ENCODE data around the gene IZUMO4. TPM values are rescaled to one million over a fixed set of nuclear protein-coding genes. Genes with fewer than 3 reads are reported as not detected.

IZUMO4 gene
- total and polyA plus RNA-seq, 11 donors: 1.7 to 6.2 (median 2.6) TPM; not detected in 1

DNA sequence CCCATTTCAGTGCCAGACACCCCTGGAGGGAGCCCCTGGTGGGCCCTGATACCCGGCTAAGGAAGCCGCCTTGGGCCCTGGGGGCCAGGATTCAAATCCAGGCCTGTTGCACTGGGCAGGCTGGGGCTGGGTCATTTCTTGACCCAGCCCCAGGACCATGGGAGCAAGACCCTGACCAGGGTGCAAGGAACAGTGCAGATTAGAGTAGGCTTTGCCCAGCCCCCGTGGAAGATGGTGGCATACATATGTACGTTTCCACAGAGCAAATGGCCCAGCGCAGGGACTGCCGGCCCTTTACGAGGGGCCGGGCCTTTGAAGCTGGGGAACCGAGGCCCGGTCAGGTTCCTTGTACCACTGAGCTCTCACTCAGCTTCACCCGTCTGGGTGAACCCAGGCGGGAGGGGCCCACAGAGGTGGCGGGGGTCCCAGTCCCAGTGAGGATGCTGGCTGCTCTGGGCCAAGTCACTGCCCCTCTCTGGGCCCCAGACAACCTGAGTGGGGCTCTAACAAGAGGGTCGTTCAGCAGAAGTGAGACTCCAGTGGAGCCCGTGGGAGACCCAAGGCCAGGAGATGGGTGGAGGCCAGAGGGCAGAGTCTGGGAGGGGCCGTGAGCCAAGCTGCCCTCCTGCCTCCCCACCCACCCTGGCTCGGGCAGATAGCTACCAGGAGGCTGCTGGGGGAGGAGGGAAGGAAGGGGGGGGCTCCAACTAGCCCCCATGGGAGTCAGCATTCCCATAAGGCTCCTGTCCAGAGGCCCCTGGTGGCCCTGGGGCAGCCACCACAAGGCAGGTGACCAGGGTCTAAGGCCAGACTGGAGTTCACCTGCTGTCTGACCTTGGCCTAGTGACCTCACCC lies 48.4 kb upstream of the IZUMO4 start:
- peaks cover 0 to 47% (median 24%) of the 10 kb centered on the region in 9 donors for H3K36me3 ChIP-seq
- no peaks in the 10 kb centered on the region for H3K27me3 ChIP-seq
- DNase-seq (no peak), ATAC-seq (no peak)
- H3K4me3 ChIP-seq: peak overlapping the region in 11 of 12 donors; percentile 71 to 99 (median 94)
- no peaks in the 10 kb centered on the region for H3K9me3 ChIP-seq
- TF ChIP-seq, protein P1, sequence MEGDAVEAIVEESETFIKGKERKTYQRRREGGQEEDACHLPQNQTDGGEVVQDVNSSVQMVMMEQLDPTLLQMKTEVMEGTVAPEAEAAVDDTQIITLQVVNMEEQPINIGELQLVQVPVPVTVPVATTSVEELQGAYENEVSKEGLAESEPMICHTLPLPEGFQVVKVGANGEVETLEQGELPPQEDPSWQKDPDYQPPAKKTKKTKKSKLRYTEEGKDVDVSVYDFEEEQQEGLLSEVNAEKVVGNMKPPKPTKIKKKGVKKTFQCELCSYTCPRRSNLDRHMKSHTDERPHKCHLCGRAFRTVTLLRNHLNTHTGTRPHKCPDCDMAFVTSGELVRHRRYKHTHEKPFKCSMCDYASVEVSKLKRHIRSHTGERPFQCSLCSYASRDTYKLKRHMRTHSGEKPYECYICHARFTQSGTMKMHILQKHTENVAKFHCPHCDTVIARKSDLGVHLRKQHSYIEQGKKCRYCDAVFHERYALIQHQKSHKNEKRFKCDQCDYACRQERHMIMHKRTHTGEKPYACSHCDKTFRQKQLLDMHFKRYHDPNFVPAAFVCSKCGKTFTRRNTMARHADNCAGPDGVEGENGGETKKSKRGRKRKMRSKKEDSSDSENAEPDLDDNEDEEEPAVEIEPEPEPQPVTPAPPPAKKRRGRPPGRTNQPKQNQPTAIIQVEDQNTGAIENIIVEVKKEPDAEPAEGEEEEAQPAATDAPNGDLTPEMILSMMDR (IDR thresholded peaks at IDR 0.05): no peak
- no peak for TF ChIP-seq POLR2A (IDR thresholded peaks at IDR 0.05)
- peak overlapping the region; percentile 83 to 99 (median 96) for H3K27ac ChIP-seq
- intact Hi-C loops (cut with DNase I): no loop called here
- H3K4me1 ChIP-seq: peaks cover 30 to 81% (median 77%) of the 10 kb centered on the region in 12 donors
- WGBS, 4 donors: 57 to 76% (median 74%) methylated on average over 10 to 17 of the region's 17 CpGs

DNA sequence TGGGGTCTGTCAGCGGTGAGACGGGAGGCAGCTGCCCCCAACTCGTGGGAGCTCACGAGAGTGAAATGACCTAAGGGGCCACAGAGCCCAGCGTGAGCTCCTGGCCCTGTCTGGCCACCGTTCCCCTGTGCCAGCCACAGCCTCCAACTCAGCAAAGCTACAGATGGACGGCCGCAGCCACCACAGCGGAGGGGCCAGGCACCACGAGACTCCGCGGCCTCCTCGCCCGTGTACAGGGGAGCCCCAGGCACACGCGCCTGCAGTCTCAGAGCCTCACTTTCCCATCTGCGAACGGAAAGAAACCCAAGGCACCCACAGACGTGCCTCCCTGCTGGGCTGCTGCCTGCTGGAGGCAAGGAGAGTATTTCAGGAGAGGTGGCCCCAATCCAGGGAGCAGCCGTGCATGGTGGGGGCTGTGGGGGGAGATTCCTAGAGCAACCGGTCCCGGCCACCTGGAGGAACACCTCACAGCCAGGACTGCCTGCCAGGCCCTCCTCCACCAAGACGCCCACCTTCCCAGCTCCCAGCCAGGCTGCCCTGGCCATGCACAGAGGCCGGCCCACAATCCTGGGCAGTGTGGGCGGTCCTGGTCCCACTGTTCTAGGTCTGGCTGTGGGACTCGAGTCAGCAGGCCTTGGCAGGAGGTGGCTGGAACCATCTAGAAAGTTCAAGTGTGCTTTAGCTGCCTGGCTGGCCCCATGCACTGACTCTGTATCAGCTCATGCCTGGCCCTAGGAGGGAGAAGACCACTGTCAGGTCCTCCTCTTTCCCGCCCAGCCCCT lies 47.6 kb upstream of the IZUMO4 start:
- peaks cover 32 to 81% (median 71%) of the 10 kb centered on the region in 12 donors for H3K4me1 ChIP-seq
- no peaks in the 10 kb centered on the region for H3K9me3 ChIP-seq
- H3K27ac ChIP-seq: peak overlapping the region; percentile 83 to 99 (median 96)
- intact Hi-C loops (cut with DNase I): no loop called here
- DNase-seq: peak in 1 of 5 donors; percentile 63
- H3K27me3 ChIP-seq: no peaks in the 10 kb centered on the region
- ATAC-seq: peak; percentile 10 to 32 (median 14)
- no peak for TF ChIP-seq POLR2A (IDR thresholded peaks at IDR 0.05)
- TF ChIP-seq, protein P1 (IDR thresholded peaks at IDR 0.05): no peak
- 29 to 58% (median 42%) methylated on average over 12 to 27 of the region's 27 CpGs for WGBS, 4 donors
- H3K36me3 ChIP-seq: peaks cover 0 to 38% (median 23%) of the 10 kb centered on the region in 9 donors
- peak overlapping the region; percentile 71 to 99 (median 95) for H3K4me3 ChIP-seq

DNA sequence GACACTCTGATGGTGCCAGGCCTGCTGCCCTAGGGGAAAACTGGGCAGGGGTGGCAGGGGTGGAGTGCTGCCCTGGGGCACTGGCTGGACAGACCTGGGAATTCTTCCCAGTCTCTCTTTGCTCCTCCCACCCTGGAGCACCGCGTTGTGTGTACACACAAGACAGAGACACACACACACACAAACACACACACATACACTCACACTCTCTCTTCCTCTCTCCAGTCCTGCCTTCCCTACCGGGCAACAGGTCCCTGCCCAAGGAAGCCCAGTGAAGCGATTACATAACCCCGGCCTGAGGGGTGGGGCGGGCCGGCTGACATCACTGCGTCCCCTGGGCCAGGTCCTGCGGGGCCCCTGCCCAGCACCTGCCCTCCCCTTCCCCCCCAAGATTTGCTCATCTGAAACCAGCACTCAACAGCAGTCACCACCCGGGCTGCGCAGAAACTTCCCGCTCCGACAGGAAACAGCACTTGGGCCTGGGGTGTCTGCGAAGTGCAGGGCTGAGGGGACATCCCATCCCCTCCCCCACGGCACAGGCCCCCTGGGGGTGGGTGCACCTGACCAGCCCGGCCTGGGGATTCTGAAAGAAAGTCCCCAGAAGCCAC lies 46.9 kb upstream of the IZUMO4 start:
- TF ChIP-seq, protein P1 (IDR thresholded peaks at IDR 0.05): no peak
- TF ChIP-seq POLR2A (IDR thresholded peaks at IDR 0.05): no peak
- intact Hi-C loops (cut with DNase I): loop anchor here in 1 of 10 donors (10.0 kb wide), 1 partner anchor 775 kb away; the partner anchor contains the start of gene FAM174C
- Histone ChIP-seq H3K36me3 (peaks cover 0 to 33% (median 22%) of the 10 kb centered on the region in 9 donors), H3K27me3 (no peaks in the 10 kb centered on the region), H3K4me1 (peaks cover 32 to 81% (median 68%) of the 10 kb centered on the region in 12 donors), H3K27ac (peak overlapping the region; percentile 83 to 99 (median 96)), H3K9me3 (no peaks in the 10 kb centered on the region), H3K4me3 (peak overlapping the region; percentile 71 to 99 (median 95))
- DNase-seq (peak; percentile 79 to 87 (median 83)), ATAC-seq (peak; percentile 46 to 78 (median 60))
- WGBS, 4 donors: 0% methylated on average over 8 to 16 of the region's 16 CpGs

All from heart left ventricle (tissue), 16 donors.